Astrocyte (in vitro differentiated cells and primary cell): Measurements from ENCODE around the gene RNF145.

Experiments used
- CTCF ChIP-seq: IDR thresholded peaks from 2 replicates; pipeline ENCODE4 v1.5.1; 2011; ENCODE audit warnings: low read depth, mild to moderate bottlenecking, inconsistent platforms, low read length, moderate library complexity; ENCODE audit not compliant: insufficient read depth
- EZH2 ChIP-seq: IDR thresholded peaks from 2 replicates; pipeline ENCODE4 v1.6.1; 2012; ENCODE audit warnings: mild to moderate bottlenecking, low read length, inconsistent platforms; ENCODE audit not compliant: insufficient read depth

GRCh38 chr5:159210846-159211245 is 1.5 kb upstream of the RNF145 start:
- TF ChIP-seq CTCF (no peak), EZH2 (no peak)
